ENCODE measurements around the gene DZIP1L.
A peak's percentile ranks its signal among the peaks of the same experiment; 100 is the strongest.

The DZIP1L gene

DNA sequence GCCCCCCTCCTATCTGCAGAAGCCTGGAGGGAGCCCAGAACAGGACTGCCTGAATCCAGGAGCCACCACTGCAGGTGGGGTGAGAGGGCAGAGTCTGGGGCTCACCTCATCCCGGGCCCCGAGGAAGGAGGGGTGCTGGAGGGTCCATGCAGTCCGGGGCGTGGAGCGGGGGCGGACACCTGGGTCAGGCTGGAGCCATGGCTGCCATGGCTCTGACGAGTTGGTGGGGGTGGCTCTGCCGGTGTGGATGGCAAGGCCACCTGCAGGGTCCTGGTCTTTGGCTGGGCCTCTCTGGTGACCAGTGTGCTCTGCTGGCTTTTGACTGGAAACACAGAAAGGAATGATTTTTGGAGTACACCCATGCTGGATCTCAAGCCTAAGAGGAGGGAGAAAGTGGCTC lies 47.4 kb downstream of the DZIP1L start:
- no peak for DNase-seq

- DNase-seq: no peak
Measured at GRCh38 chr3:138066972-138067371, 48.4 kb downstream of the DZIP1L start.

DNA sequence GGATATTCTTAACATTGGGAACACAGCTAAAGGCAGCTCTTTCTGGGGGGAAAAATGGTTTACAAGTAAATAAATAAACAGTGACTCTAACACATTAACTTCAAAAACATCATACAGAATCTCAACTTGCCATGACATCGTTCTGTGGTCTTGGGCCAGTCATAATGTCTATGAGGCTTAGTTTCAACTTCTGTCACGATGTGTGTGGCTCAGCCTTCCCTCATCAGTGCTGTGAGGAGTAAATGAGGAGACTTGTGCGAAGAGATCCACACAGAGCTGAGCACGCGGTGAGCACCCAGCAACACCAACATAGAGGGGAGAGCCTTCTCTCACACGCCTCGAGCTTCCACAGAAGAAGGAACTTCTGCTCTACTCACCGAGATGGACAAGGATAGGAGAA lies 49.0 kb downstream of the DZIP1L start:
- DNase-seq: no peak

DNA sequence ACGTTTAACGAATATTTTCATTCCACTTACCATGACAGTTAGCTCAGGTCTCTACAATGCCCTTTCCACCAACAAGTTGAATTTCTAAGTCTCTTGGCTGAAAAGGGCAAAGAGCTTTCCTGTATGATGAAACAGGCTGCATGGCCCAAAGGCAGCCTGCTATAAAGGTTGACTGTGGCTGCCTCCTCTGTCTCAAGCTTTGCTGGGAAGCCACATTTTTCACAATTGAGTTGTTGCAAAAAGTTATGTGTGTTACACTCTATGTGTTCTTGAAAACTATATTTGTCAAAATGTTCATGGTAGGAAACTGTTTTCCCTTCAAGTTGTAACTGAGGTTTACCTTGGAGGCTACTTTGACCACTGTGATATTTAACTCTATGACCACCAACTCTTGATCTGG lies 49.5 kb downstream of the DZIP1L start:
- no peak for DNase-seq

DNA sequence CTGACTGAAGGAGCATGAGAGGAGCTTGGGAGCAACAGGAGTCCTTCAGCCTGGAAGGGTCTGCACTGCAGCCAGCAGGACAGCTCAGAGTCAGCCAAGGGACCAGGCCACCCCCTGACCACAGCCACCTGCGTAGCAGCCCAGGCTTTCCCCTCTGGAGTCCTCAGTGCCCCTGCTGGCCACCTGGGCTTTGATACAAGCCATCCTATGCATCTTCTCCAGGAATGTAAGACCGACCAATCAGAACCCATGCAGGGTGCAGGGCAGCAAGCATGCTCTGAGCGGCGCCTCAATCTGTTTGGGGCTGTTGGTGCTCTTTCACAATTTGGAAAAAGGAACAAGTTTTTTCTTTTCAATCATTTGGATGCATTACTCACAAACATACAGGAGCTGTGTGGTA lies 52.0 kb downstream of the DZIP1L start:
- DNase-seq: no peak

- no peak for DNase-seq
Measured at GRCh38 chr3:138062626-138063025, 52.8 kb downstream of the DZIP1L start.

GRCh38 chr3:138062037-138062436 lies 53.4 kb downstream of the DZIP1L start:
- DNase-seq: no peak

DNA sequence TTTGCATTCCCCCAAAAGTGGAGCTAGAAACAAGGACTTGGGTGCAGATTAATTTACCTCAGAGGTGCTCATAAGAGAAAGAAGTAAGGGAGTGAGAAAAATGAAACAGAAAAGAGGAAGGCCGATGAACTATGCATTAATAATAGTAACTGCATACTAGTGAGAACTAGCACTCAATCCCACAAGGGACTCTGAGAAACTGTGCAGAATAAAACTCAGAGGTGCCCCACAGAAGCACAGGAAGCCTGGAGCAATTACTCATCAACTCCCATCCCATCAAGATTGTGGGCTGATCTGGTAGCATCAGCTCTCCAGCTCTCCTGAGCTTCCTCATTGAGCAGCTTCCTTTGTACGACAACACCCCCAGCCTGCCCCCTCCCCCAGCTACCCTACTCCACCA lies 54.6 kb downstream of the DZIP1L start:
- no peak for DNase-seq

- no peak for DNase-seq
Measured at GRCh38 chr3:138059261-138059660, 56.1 kb downstream of the DZIP1L start.

- DNase-seq: no peak
Measured at GRCh38 chr3:138057384-138057783, 58.0 kb downstream of the DZIP1L start.

- DNase-seq: no peak
Measured at GRCh38 chr3:138054057-138054456, 61.4 kb downstream of the DZIP1L start.

DNA sequence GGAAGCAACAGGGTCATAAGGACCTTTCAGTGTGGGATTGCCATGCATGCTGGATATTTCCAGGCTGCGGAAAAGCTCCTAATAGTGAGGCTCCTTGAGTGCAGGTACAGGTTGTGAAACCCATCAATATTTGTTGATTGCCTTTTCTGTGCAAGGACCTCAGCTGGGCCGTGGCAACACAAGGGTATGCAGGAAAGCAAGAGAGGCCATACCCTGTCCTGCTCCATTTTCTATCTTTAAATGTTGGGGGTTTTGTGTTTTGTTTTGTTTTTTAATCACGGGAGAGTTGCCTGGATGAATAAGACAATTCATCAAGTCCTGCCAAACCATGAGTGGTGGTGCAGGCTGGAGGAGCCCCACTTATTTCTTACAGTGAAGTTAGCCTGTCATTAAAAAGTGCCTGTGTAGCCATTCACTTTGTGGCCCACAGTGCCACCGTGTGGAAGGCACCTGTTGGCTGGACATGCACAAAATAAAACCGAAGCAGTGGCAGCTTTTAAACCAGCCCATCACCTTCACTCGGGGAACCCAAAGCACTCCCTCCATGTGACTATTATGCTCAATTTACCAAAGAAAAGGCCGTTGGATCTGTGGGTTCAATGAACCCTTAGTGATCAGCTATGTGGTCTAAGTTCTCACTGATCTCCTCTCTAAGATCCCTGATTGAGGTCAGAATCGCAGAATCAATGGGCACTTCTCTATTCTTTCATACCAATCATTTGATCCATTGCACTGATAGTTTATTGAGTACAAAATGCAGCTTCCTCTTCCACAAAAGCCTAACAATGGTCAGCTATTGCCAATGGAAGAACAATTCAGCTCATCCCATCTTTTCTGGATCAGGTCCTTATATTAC lies 63.2 kb downstream of the DZIP1L start:
- DNase-seq: peak; percentile 6

DNA sequence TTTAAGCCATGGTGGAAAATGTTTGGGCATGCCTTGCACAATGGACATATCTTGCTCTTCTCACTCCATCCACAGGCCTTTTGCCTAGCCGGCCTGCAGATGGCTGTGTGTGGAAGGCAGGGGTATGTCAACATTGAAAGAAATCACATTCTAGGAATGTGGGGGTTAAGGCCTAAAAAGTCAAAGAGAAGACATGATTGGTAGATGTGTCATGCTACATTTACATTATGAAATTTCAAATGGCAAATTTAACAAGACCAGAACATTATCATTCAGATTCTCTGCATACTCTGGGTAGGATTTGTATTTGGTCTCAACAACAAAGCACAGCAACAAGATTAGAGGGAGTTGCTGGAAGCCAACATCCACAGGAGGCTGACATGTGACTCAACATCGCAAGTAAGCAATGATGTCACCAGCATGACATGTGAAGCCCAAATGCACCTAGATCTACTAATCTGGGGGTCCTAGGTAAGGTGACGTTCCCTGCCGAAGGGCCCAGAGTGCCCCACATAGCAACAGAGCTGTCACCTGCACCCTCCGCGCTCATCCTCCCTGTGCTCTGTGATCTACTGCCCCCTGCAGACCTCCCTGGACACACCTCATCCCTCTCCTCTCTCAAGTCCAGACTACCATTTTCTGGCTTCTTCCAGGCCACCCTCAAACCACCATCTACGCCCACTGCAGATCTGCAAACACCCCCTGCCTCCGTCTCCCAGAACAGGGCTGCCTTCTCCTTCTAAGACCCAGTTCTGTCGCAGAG lies 66.1 kb downstream of the DZIP1L start:
- no peak for DNase-seq

DNA sequence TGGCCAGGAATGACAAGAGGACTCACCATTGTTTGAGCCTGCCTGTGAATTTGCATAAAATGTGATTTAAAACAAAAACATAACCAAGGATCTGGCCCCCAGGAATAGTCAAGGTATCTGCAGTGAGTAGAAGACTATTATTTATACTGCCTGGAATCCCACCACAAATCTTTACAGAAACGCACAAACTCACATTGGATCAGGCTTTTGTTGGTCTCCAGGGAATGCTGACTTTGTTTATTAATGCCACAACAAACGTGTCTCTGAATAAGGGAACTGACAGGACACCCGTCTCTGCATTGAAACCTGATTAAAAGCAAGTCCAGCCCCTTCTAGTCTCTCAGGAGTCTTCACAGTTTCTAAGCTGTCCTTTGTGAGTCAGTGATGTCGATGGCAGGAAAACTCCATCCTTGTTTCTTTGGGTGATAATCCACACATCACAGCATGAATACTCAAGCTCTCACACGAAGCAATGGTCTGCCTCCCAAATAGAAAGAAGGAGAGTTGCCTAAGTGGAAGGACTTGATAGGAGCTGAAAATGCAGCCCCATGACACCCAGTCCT lies 67.7 kb downstream of the DZIP1L start:
- no peak for DNase-seq

GRCh38 chr3:138046955-138047354 lies 68.5 kb downstream of the DZIP1L start:
- DNase-seq: no peak

- DNase-seq: no peak
Measured at GRCh38 chr3:138046085-138046484, 69.3 kb downstream of the DZIP1L start.

DNA sequence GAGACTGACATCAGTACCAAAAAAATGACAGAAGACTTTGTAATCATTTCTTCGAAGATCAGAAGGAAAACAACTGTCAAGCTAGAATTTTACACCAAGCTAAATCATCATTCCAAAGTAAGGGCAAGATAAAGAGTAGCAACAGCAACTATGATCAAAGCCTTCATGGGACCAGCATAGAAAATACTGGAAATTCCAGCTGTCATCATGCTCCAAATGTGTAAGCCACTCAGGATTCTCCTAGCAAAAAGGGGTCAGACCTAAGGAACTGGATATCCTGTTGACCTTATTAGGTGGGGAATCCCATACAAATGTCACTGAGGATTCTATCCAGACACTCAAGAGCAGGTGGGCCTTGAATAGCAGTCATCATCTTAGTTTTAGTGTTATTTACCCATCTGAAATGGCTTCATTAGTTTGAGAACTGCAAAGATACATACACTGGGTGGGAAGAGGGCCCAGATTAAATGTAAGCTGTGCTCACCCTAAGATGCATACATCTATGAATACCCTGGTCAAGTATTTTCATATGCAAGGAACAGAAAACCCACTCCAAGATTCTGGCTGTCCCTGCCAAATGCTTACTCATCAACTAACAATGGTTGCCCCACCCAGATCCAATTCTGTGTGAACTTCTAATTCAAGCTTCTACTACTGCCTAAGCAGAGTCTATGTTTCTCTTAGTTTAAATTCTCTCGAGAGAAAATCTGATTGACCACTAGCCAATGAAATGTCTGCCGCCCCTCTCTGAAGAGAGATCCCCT lies 72.0 kb downstream of the DZIP1L start:
- DNase-seq: no peak

DNA sequence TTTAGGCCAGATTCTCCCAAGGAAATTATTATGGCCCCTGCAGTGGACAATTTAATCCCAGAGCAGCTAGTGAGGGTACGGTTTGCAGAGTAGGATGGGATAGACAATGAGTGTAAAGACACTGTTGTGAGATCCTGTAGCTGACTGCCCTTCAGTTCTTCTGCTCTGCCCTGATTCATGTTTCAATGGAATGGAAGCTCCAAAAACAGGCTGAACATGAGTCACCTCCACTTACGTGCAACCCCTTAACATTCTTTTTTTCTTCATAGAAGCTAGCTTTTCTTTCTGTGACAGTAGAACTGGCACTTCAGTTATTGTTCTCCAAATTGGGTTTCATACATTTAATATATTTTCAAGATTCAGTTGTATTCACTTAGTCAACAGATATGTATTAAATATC lies 73.4 kb downstream of the DZIP1L start:
- DNase-seq: no peak

- no peak for DNase-seq
Measured at GRCh38 chr3:138038725-138039462, 76.5 kb downstream of the DZIP1L start.

- DNase-seq: no peak
Measured at GRCh38 chr3:138036572-138036971, 78.8 kb downstream of the DZIP1L start.

DNA sequence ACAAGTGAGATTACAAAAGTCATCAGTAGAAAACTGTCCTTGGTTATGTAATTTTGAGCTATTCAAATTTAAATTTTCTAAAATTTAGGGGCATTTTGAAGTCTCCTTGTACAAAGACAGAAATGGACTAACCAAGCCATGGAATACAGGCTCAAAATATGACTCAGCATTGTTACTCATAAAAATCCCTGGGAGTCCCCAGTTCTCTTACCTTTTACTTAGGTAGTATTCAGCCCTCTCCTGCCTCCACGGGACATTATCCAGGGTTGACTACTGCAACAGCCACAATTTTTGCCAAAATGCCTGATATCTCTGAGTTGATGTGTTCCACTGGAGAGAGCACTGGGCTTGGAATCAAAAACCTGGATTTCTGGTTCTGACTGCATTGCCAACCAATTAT lies 80.5 kb downstream of the DZIP1L start:
- DNase-seq: no peak

DNA sequence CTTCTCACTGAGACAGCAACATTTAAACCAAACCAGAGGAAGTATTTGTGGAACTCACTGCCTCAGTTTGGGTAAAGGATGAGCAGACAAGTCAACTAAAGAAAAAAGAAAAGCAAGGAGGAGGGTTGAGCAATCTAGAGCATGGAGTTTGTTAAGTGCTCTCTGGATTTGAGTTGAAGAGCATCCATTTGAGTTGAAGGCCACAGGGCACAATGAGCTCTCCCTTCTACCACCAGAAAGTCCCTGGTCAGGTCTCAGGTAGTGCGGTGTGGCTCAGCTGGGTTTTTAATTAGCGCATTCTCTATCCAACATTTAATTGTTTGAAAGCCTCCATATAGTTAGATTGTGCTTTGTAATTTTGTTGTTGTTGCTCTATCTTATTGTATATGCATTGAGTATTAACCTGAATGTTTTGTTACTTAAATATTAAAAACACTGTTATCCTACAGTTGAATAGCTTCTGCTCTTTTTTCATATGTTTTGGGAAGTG lies 82.2 kb downstream of the DZIP1L start:
- DNase-seq: no peak

Measured in SHP77 treated with DMSO at 0.1 percent for 48 hours (cell line).